C1 segment of cervical spinal cord (tissue), 14 donors: Measurements from ENCODE around the gene SSNA1.

Experiments used
- DNase-seq, 14 donors: peaks; one replicate each; lab custom pipeline; 2025; lab: John Stamatoyannopoulos, UW

The SSNA1 gene

GRCh38 chr9:137182836-137183235 lies 5.6 kb upstream of the SSNA1 start:
- no peak for DNase-seq

GRCh38 chr9:137183980-137184595 lies 4.4 kb upstream of the SSNA1 start:
- no peak for DNase-seq

- DNase-seq: no peak
Measured at GRCh38 chr9:137184881-137185660, 3.4 kb upstream of the SSNA1 start.

GRCh38 chr9:137185921-137186320 lies 2.6 kb upstream of the SSNA1 start:
- no peak for DNase-seq

- DNase-seq: no peak
Measured at GRCh38 chr9:137186385-137186784, 2.1 kb upstream of the SSNA1 start.

- DNase-seq: no peak
Measured at GRCh38 chr9:137187386-137187785, 1.1 kb upstream of the SSNA1 start.

GRCh38 chr9:137188086-137188489 lies 388 bp upstream of the SSNA1 start:
- DNase-seq: peak in 1 of 14 donors; percentile 43

GRCh38 chr9:137189297-137190295 lies 1.1 kb downstream of the SSNA1 start:
- DNase-seq: no peak

GRCh38 chr9:137190315-137190856 lies 1.9 kb downstream of the SSNA1 start:
- DNase-seq: peak in 1 of 14 donors; percentile 15

- DNase-seq: no peak
Measured at GRCh38 chr9:137191245-137191644, 2.8 kb downstream of the SSNA1 start.

GRCh38 chr9:137191691-137192447 lies 3.4 kb downstream of the SSNA1 start:
- DNase-seq: peak in 10 of 14 donors; percentile 29 to 79 (median 46)

GRCh38 chr9:137192448-137192780 lies 3.9 kb downstream of the SSNA1 start:
- no peak for DNase-seq

- DNase-seq: no peak
Measured at GRCh38 chr9:137192859-137193258, 4.4 kb downstream of the SSNA1 start.

- no peak for DNase-seq
Measured at GRCh38 chr9:137193771-137194170, 5.3 kb downstream of the SSNA1 start.

- peak in 13 of 14 donors; percentile 37 to 93 (median 83) for DNase-seq
Measured at GRCh38 chr9:137194388-137194787, 5.9 kb downstream of the SSNA1 start.

- peak in 2 of 14 donors; percentile 33 to 37 for DNase-seq
Measured at GRCh38 chr9:137194909-137195308, 6.4 kb downstream of the SSNA1 start.

- DNase-seq: peak in 2 of 14 donors; percentile 12 to 37
Measured at GRCh38 chr9:137195525-137196220, 7.2 kb downstream of the SSNA1 start.

- peak in 3 of 14 donors; percentile 54 to 70 (median 60) for DNase-seq
Measured at GRCh38 chr9:137198051-137198901, 9.8 kb downstream of the SSNA1 start.

GRCh38 chr9:137198902-137199283 lies 10.4 kb downstream of the SSNA1 start:
- DNase-seq: peak in 3 of 14 donors; percentile 22 to 80 (median 54)
